Stomach smooth muscle (tissue), 2 donors: Measurements from ENCODE around the gene ZNF773.
"Not testable (repeated sequence)": the region's sequence is repeated elsewhere in the genome, so short reads cannot be mapped to it uniquely, and the experiment has no call there.

Source experiments
- H3K27ac ChIP-seq: one replicate; pipeline ENCODE4 v1.7.0; 2013; ENCODE audit warnings: mild to moderate bottlenecking, low read length, inconsistent platforms
- H3K27me3 ChIP-seq, 2 donors: one replicate each; pipeline ENCODE4 v1.7.0; 2013; ENCODE audit warnings: low read length in 2 of 2; ENCODE audit not compliant: insufficient read depth in 2 of 2, control insufficient read depth in 1 of 2
- H3K36me3 ChIP-seq, 2 donors: one replicate each; pipeline ENCODE4 v1.7.0; 2013; ENCODE audit warnings: low read length in 2 of 2; ENCODE audit not compliant: control insufficient read depth in 2 of 2, insufficient read depth in 2 of 2
- H3K4me1 ChIP-seq: one replicate; pipeline ENCODE4 v1.7.0; 2013; ENCODE audit warnings: low read length; ENCODE audit not compliant: control insufficient read depth, insufficient read depth
- H3K4me3 ChIP-seq, 2 donors: one replicate each; pipeline ENCODE4 v1.7.0; 2013; ENCODE audit warnings: low read length in 2 of 2
- H3K9ac ChIP-seq, 2 donors: one replicate each; pipeline ENCODE4 v1.7.0; 2013; ENCODE audit warnings: low read length in 2 of 2, mild to moderate bottlenecking in 1 of 2
- H3K9me3 ChIP-seq, 2 donors: one replicate each; pipeline ENCODE4 v1.7.0; 2013; ENCODE audit warnings: low read length in 2 of 2; ENCODE audit not compliant: control insufficient read depth in 2 of 2
- donor health status: healthy.
- donor health status: Pancreatic carcinoma.

The ZNF773 gene

GRCh38 chr19:57499680-57500395 is at the start of gene ZNF773:
Gene ZNF773, plus strand, starts transcription at chr19:57499938. Its CDS starts 143 bp downstream, at chr19:57500081.
- peak within 1 kb of the TSS; percentile 68 to 71 for H3K9ac ChIP-seq
- H3K27ac ChIP-seq, result peak within 1 kb of the TSS; percentile 53
- not testable (repeated sequence) for H3K27me3 ChIP-seq, H3K4me1 ChIP-seq, H3K9me3 ChIP-seq
- peak within 1 kb of the TSS; percentile 56 to 86 for H3K4me3 ChIP-seq
- H3K36me3 ChIP-seq, result peaks cover 2 to 12% of the 10 kb centered on the region in 2 donors

GRCh38 chr19:57452307-57452706 is 47.4 kb upstream of the ZNF773 start:
- Histone ChIP-seq H3K4me1 (no peaks in the 10 kb centered on the region), H3K4me3 (no peak overlapping the region), H3K27ac (no peak overlapping the region), H3K9ac (no peak overlapping the region), H3K9me3 (peaks cover 2 to 13% of the 10 kb centered on the region in 2 donors), H3K27me3 (no peaks in the 10 kb centered on the region), H3K36me3 (peaks cover 5 to 9% of the 10 kb centered on the region in 2 donors)

DNA sequence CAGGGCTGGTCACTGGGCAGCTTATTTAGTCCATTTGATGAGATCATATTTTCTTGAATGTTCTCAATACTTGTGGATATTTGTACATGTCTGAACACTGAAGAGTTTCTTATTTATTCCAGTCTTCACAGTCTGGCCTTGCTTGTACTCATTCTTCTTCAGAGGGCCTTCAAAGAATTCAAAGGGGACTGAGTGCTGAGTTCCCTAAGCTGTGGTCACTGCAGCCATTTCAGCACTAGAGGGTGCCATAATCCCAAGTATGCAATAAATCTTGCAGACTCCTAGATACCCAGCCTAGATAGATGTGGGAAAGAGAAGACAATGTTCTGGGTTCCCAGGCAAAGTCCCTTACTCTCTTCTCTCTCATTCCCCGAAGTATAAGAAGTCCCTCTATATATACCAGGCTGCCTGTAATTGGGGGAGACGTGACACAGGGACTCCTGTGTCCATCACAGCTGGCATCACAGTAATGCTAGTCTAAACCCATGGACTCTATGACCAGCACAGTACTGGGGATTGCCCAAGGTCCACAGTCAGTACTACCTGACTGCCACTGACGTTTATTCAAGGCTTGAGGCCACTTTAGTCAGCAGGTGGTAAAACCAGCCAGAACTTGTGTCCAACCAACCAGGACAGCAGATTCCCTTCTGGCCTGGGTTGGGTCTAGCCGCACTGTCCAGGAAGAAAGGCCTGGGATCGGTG is 33.9 kb upstream of the ZNF773 start:
- H3K27ac ChIP-seq, result no peak overlapping the region
- H3K9ac ChIP-seq, result no peak overlapping the region
- H3K27me3 ChIP-seq, result no peaks in the 10 kb centered on the region
- H3K4me3 ChIP-seq, result no peak overlapping the region
- H3K36me3 ChIP-seq, result peaks cover 8% of the 10 kb centered on the region in 2 donors
- H3K9me3 ChIP-seq, result peaks cover 17 to 36% of the 10 kb centered on the region in 2 donors
- H3K4me1 ChIP-seq, result no peaks in the 10 kb centered on the region

- Histone ChIP-seq H3K4me1 (no peaks in the 10 kb centered on the region), H3K9ac (no peak overlapping the region), H3K27ac (no peak overlapping the region), H3K36me3 (peaks cover 8% of the 10 kb centered on the region in 2 donors), H3K27me3 (no peaks in the 10 kb centered on the region), H3K9me3 (peaks cover 17 to 43% of the 10 kb centered on the region in 2 donors), H3K4me3 (no peak overlapping the region)
These were observed 33.2 kb upstream of the ZNF773 start for GRCh38 chr19:57466489-57466888.

DNA sequence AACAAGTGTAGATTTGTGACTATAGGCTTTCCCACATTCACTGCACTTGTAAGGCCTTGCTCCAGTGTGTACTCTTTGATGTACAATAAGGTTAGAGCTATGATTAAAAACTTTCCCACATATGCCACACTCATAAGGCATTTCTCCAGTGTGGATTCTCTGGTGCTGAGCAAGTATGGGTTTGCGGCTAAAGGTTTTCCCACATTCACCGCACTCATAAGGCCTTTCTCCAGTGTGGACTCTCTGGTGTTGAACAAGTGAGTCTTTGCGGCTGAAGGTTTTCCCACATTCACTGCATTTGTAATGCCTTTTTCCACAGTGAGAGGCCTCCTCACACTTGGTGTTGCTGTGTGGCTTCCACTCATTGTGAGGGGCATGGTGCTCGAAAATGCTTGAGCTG is 26.1 kb upstream of the ZNF773 start:
- H3K27ac ChIP-seq, result no peak overlapping the region
- peaks cover 38 to 43% of the 10 kb centered on the region in 2 donors for H3K36me3 ChIP-seq
- H3K4me1 ChIP-seq, result peaks cover 10% of the 10 kb centered on the region
- H3K9ac ChIP-seq, result no peak overlapping the region
- H3K4me3 ChIP-seq, result peak overlapping the region; percentile 3 to 17
- no peaks in the 10 kb centered on the region for H3K27me3 ChIP-seq
- peaks cover 59 to 76% of the 10 kb centered on the region in 2 donors for H3K9me3 ChIP-seq

DNA sequence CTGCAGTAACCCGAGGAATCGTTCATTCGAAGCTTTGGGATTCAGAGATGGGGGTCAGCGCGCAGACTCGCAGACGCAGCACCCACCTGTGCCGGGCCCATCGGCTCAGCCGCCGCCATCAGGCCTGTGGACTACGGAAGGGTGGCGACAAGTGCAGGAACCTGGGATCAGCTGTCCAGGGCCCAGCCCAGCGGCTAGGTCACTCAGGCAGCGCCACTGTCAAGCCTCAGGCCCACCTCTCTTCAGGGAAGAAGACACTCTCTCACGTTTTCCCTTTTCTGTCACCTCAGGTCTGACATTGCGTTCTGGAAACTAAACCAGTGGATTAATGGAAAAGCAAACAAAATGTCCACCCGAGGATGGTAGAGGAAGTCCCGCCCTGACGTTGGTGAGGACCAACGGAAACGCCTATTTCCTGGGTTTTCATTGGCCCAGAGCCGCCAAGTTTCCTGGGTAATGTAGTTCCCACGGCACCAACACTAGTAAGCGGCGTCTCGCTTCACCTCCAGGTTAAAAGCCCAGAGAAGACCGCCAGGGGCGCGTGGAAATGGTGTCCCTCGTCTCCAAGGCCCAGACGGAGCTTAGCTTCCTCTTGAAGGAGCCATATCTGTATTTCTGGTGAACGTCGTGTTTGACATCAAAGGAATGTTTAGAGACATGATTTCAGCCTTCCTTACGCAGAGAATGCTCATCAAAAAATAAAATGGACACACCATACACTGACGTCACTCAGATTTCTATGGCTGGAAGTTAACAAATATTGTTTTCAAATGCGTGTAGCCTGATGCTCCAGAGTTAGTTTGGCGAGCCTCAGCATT is 22.3 kb upstream of the ZNF773 start, which contains the start of gene ZNF772:
Gene ZNF772 (minus strand): TSS at position 376 of the 818 bp plus-strand sequence. CDS start 257 bp downstream, at position 119.
- Histone ChIP-seq H3K36me3 (peaks cover 36 to 38% of the 10 kb centered on the region in 2 donors), H3K9me3 (peaks cover 48 to 53% of the 10 kb centered on the region in 2 donors), H3K27ac (peak within 1 kb of the TSS; percentile 87), H3K9ac (peak within 1 kb of the TSS; percentile 77 to 95), H3K4me3 (peak within 1 kb of the TSS; percentile 98 to 99), H3K4me1 (peaks cover 10% of the 10 kb centered on the region), H3K27me3 (no peaks in the 10 kb centered on the region)

DNA sequence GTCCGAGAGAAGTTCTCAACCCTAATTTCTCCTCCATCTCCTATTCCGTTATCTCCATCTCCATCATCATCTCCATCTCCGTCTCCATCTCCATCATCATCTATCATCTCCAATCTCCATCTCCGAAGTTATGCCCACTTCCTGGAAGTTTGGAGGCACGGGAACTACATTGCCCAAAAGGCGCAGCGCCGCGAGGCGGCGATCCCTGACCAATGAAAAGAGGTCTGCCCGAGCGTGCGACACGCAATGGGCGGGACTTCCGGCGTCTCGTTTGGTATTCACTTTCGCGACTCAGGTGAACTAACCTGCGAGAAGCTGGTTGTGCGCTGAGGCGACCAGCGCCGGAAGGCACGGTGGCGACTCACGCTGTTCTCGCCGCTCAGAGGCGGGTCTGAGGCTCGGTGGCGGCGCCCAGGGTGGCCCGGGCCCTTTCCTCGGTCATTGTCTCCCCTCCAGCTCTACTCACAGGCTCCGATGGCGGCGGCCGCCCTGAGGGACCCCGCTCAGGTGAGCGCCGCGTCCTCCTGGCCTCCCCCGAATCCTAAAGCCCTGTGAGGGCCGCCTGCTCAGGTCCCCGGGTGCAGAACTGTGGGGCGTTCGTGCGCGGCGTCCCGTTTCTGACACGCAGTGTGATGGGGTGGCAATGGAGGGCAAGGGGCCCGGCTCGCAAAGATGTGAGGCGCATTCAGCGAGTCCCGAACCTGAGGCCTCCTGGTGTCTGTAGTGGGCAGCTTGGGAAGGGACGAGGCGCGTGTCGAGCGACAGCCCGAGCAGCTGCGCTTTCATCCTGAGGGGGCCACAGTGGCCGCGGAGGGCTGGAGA is 12.1 kb upstream of the ZNF773 start, which contains the start of gene ZNF419:
Gene ZNF419 (plus strand): TSS at position 274 of the 822 bp plus-strand sequence. CDS start 201 bp downstream, at position 475.
- H3K36me3 ChIP-seq, result peaks cover 13% of the 10 kb centered on the region in 2 donors
- H3K27ac ChIP-seq, result not testable (repeated sequence)

GRCh38 chr19:57488299-57488644 is 11.5 kb upstream of the ZNF773 start:
- not testable (repeated sequence) for H3K4me1 ChIP-seq, H3K27ac ChIP-seq, H3K9ac ChIP-seq, H3K9me3 ChIP-seq, H3K27me3 ChIP-seq
- peak overlapping the region; percentile 43 to 54 for H3K4me3 ChIP-seq
- peaks cover 17 to 19% of the 10 kb centered on the region in 2 donors for H3K36me3 ChIP-seq

More for the DNA sequence above, 12.1 kb upstream of the ZNF773 start, which contains the start of gene ZNF419:
- H3K9me3 ChIP-seq, H3K4me1 ChIP-seq, H3K27me3 ChIP-seq: not testable (repeated sequence)
- Histone ChIP-seq H3K4me3 (peak within 1 kb of the TSS; percentile 77 to 97), H3K9ac (peak within 1 kb of the TSS; percentile 68 to 88)

GRCh38 chr19:57499332-57499679 is 432 bp upstream of the ZNF773 start:
- H3K36me3 ChIP-seq, H3K4me1 ChIP-seq, H3K27ac ChIP-seq, H3K9me3 ChIP-seq, H3K4me3 ChIP-seq, H3K9ac ChIP-seq, H3K27me3 ChIP-seq: not testable (repeated sequence)

- not testable (repeated sequence) for H3K9me3 ChIP-seq
These were observed 662 bp downstream of the ZNF773 start for GRCh38 chr19:57500400-57500799.

More at GRCh38 chr19:57500400-57500799, 662 bp downstream of the ZNF773 start:
- H3K4me1 ChIP-seq, H3K27ac ChIP-seq, H3K27me3 ChIP-seq: not testable (repeated sequence)
- Histone ChIP-seq H3K4me3 (peak overlapping the region; percentile 50 to 68), H3K36me3 (peaks cover 6 to 14% of the 10 kb centered on the region in 2 donors), H3K9ac (peak overlapping the region; percentile 36 to 41)
